Rectal smooth muscle tissue (tissue), 1 donor: ENCODE results near the gene MT1E.
"Not testable (repeated sequence)": the region's sequence is repeated elsewhere in the genome, so short reads cannot be mapped to it uniquely, and the experiment has no call there.

Source experiments
- H3K27ac ChIP-seq: one replicate; pipeline ENCODE4 v1.7.0; 2013; ENCODE audit warnings: low read depth, low read length, inconsistent platforms
- H3K27me3 ChIP-seq: one replicate; pipeline ENCODE4 v1.7.0; 2013; ENCODE audit warnings: low read length; ENCODE audit not compliant: control insufficient read depth, insufficient read depth
- H3K36me3 ChIP-seq: one replicate; pipeline ENCODE4 v1.7.0; 2013; ENCODE audit warnings: low read length; ENCODE audit not compliant: control insufficient read depth, insufficient read depth
- H3K4me1 ChIP-seq: one replicate; pipeline ENCODE4 v1.7.0; 2013; ENCODE audit warnings: low read length; ENCODE audit not compliant: control insufficient read depth, insufficient read depth
- H3K4me3 ChIP-seq: one replicate; pipeline ENCODE4 v1.7.0; 2013; ENCODE audit warnings: low read length
- H3K9ac ChIP-seq: one replicate; pipeline ENCODE4 v1.7.0; 2013; ENCODE audit warnings: low read length

MT1E gene

DNA sequence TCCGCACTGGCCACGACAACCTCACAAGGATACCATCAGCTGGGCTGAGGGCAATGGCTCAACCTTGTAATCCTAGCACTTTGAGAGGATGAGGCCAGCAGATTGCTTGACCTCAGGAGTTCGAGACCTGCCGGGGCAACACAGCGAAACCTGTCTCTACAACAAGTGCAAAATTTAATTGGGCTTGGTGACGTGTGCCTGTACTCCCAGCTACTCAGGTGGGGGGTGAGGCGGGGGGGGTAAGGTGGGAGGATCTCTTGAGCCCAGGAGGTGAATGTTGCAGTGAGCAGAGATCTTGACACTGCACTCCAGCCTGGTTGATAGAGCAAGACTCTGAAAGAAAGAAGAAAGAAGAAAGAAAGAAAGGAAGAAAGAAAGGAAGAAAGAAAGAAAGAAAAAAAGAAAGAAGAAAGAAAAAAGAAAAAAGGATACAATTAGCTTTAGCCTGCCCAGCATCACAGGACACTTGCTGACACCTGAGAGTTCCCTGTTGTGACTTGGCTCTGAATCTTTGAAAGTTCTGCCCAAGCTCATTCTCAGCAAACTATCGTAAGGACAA lies 5.2 kb upstream of the MT1E start:
- Histone ChIP-seq H3K27me3 (peaks cover 3% of the 10 kb centered on the region), H3K4me3 (no peak overlapping the region), H3K9ac (no peak overlapping the region), H3K4me1 (peaks cover 5% of the 10 kb centered on the region), H3K27ac (no peak overlapping the region), H3K36me3 (no peaks in the 10 kb centered on the region)

DNA sequence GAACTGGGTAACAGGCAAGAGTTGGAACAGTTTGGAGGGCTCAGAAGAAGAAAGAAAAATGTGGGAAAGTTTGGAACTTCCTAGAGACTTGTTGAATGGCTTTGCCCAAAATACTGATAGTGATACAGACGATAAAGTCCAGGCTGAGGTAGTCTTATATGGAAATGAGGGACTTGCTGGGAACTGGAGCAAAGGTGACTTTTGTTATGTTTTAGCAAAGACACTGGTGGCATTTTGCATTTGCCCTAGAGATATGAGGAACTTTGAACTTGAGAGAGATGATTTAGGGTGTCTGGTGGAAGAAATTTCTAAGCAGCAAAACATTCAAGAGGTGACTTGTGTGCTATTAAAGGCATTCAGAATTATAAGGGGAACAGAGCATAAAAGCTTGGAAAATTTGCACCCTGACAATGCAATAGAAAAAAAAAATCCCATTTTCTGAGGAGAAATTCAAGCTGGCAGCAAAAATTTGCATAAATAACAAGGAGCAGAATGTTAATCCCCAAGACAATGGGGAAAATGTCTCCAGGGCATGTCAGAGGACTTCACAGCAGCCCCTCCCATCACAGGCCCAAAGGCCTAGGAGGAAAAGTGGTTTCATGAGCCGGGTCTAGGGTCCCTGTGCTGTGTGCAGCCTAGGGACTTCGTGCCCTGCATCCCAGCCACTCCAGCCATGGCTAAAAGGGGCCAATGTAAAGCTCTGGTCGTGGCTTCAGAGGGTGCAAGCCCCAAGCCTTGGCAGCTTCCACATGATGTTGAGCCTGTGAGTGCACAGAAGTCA lies 3.7 kb upstream of the MT1E start:
- not testable (repeated sequence) for H3K27me3 ChIP-seq, H3K4me1 ChIP-seq, H3K27ac ChIP-seq

DNA sequence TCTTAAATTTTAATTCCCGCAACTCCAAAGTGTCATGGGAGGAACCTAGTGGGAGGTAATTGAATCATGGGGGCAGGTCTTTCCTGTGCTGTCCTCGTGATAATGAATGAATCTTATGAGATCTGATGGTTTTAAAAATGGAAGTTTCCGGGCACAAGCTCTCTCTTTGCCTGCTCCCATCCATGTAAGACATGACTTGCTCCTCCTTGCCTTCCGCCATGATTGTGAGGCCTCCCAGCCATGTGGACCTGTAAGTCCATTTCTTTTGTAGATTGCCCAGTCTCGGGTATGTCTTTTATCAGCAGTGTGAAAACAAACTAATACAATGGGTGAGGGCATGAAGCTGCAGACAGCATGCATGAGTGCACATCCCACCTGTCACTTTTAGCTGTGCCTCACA lies 2.4 kb upstream of the MT1E start:
- H3K4me1 ChIP-seq, H3K27me3 ChIP-seq, H3K4me3 ChIP-seq, H3K36me3 ChIP-seq, H3K27ac ChIP-seq, H3K9ac ChIP-seq: not testable (repeated sequence)

More for the DNA sequence above, 3.7 kb upstream of the MT1E start:
- not testable (repeated sequence) for H3K4me3 ChIP-seq, H3K36me3 ChIP-seq, H3K9ac ChIP-seq

DNA sequence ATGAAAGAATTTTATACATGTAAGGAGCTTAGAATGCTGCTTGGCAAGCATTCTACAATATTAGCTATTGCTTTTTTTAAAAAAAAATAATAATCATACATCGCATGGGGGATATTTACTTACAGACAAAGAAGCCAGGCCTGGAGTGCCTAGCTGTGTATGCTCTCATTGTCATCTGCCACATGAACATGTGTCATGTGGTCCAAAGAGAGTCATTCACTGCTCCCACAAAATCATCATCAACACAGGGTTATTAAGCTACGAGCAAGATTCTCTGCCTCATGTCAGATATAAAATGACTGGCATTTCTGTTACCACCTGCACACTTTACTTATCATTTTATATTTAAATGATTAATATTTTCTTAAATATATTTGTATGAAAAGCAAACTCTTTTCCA lies 1.9 kb upstream of the MT1E start:
- peaks cover 2% of the 10 kb centered on the region for H3K27me3 ChIP-seq
- H3K9ac ChIP-seq = no peak overlapping the region
- no peaks in the 10 kb centered on the region for H3K36me3 ChIP-seq
- peaks cover 6% of the 10 kb centered on the region for H3K4me1 ChIP-seq
- no peak overlapping the region for H3K4me3 ChIP-seq
- H3K27ac ChIP-seq = no peak overlapping the region

DNA sequence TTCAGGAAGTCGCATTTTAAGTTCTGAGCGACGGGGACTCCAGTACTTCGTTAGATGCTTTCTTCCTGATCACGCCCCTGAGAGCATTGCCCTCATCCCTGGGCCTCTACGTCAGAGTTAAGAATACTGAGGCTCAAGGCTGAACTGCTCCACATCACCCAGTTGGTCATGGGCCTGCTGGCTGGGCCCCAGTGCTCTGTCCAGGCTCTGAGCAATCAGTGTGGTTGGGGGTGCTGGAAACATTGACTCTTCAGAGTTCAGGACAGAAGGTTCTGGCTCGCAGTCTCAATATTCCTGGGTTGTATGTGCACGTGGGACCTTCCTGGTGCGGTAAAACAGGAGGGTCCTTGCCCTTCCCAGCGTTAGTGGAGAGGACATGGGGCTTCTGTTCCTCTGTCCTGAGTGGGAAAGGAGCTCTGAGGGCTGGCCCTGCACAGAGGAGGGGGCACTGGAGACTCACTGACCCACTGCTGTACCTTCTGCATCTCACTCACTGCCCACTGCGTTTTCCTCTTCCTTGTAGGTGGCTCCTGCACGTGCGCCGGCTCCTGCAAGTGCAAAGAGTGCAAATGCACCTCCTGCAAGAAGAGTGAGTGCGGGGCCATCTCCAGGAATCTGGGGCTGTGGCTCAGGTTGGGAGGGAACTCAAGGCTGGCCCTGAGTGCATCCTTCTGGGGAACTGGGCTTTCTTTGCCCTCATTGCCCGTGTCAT lies 518 bp downstream of the MT1E start:
- peak overlapping the region; percentile 88 for H3K9ac ChIP-seq
- peak overlapping the region; percentile 81 for H3K4me3 ChIP-seq
- peaks cover 2% of the 10 kb centered on the region for H3K27me3 ChIP-seq
- peaks cover 6% of the 10 kb centered on the region for H3K4me1 ChIP-seq
- H3K36me3 ChIP-seq = no peaks in the 10 kb centered on the region
- peak overlapping the region; percentile 98 for H3K27ac ChIP-seq

DNA sequence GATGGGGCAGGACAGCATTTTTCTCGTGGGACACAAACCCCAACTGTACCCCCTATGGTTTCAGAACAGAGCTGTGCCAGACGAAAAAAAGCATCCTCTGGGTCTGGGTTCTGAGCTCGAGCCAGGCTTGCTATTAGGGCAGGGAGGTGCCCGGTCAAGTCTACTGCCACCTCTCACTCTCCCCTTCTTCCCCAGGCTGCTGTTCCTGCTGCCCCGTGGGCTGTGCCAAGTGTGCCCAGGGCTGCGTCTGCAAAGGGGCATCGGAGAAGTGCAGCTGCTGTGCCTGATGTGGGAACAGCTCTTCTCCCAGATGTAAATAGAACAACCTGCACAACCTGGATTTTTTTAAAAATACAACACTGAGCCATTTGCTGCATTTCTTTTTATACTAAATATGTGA lies 1.1 kb downstream of the MT1E start:
- H3K27ac ChIP-seq = peak overlapping the region; percentile 98
- H3K36me3 ChIP-seq = no peaks in the 10 kb centered on the region
- peak overlapping the region; percentile 88 for H3K9ac ChIP-seq
- H3K27me3 ChIP-seq = peaks cover 2% of the 10 kb centered on the region
- H3K4me1 ChIP-seq = peaks cover 6% of the 10 kb centered on the region
- peak overlapping the region; percentile 81 for H3K4me3 ChIP-seq

DNA sequence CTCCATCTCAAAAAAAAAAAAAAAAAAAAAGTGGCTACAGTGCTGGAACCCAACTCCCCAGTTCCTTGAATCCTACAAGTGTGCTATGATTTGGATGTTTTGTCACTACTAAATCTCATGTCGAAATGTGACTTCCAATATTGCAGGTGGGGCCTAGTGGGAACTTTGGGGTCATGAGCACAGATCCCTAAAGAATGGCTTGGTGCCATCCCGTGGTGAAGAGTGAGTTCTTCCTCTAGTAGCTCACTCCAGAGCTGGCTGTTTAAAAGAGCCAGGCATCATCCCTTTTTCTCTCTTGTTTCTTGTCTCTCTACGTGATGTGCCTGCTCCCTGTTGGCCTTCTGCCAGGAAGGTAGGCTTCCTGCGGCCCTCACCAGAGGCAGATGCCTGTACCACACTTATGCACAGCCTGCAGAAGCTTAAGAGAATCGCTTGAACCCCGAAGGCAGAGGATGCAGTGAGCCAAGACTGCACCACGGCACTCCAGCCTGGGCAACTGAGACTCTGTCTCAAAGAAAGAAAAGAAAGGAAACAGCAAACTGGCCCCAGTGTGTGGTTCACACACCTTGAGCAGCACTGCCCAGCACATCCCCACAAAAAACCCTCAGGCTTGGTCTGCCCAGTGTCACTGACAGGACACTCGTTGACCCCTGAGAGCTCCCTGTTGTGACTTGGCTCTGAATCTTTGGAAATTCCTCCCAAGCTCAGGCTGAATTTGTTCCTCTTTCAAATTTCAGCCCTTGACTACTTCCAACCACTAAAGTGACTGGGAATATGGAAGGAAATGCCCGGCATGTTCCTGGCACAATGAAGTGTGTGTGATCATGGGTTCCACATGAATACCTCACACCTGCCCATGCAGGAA lies 3.1 kb downstream of the MT1E start:
- no peak overlapping the region for H3K27ac ChIP-seq

DNA sequence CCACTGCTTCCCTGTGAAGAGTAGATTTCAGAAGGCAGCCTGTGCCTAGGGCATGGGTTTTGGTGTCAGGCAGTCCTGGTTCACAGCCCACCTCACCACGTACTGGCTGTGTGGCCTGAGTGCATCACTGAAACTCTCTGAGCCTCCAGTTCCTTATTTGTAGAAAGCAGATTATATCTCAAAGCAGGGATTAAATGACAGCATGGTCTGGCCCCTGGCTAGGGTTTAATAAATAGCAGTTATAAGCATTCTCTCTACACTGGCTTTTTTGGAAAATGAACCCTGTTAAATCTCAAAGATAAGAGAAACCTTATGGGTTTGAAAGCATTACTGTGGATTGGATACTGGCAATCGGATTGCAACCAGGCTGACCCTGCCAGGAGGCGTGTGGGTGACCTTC lies 4.0 kb downstream of the MT1E start:
- Histone ChIP-seq H3K36me3 (no peaks in the 10 kb centered on the region), H3K4me3 (no peak overlapping the region), H3K9ac (no peak overlapping the region), H3K27ac (no peak overlapping the region), H3K27me3 (peaks cover 7% of the 10 kb centered on the region), H3K4me1 (peaks cover 6% of the 10 kb centered on the region)

More for the DNA sequence above, 3.1 kb downstream of the MT1E start:
- no peaks in the 10 kb centered on the region for H3K36me3 ChIP-seq
- H3K4me1 ChIP-seq = peaks cover 6% of the 10 kb centered on the region
- no peak overlapping the region for H3K4me3 ChIP-seq
- H3K27me3 ChIP-seq = peaks cover 7% of the 10 kb centered on the region
- H3K9ac ChIP-seq = no peak overlapping the region

DNA sequence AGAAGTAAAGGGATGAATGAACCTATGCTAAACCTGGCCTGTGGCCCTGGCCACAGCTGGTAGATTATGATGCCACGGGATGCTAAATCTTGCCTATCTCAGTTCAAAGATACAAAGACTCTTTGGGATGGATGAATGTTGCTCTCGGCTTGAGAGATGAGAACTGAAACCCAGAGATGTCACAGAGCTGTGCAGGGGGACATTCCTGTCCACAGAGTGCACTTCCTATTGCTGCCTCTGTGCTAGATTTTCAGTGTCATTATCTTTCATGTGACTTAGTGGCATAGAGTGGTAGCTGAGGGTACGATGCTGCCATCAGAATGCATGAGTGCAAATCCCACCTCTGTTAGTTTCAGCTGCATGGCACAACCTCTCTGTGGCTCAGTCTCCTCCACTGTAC lies 4.6 kb downstream of the MT1E start:
- Histone ChIP-seq H3K4me3 (no peak overlapping the region), H3K27me3 (peaks cover 10% of the 10 kb centered on the region), H3K27ac (no peak overlapping the region), H3K36me3 (no peaks in the 10 kb centered on the region), H3K9ac (no peak overlapping the region), H3K4me1 (peaks cover 6% of the 10 kb centered on the region)

DNA sequence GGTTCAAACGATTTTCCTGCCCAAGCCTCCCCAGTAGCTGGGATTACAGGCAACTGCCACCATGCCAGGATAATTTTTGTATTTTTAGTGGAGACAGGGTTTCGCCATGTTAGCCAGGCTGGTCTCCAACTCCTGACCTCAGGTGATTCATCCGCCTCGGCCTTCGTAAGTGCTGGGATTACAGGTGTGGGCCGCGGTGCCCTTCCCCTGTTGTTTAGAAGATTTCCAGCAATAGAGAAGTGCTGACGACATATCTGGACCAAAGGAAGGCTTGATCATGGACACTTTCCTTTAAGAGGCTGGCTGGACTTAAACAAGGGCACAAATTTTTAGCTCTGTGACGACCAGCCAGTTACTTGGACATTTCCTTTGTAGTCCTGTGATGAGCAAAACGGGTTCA lies 5.6 kb downstream of the MT1E start:
- Histone ChIP-seq H3K4me3 (no peak overlapping the region), H3K36me3 (no peaks in the 10 kb centered on the region), H3K4me1 (peaks cover 6% of the 10 kb centered on the region), H3K27me3 (peaks cover 14% of the 10 kb centered on the region), H3K27ac (peak overlapping the region; percentile 15), H3K9ac (no peak overlapping the region)

DNA sequence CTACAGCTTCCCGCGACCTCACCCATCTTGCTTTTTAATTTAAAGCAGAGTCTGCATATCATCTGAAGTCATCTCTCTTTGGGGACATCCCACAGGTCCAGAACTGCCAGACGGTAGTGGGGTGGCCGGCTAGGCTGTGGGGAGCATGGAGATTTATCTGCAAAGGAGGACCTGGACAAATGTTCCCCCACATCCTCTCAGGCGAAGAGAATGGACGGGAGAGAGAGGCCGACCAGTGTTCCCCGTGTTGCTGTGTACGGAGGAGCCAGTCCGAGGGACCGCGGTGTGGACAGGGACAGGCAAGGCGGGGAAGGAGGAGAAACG lies 6.2 kb downstream of the MT1E start:
- Histone ChIP-seq H3K9ac (no peak overlapping the region), H3K4me1 (peaks cover 3% of the 10 kb centered on the region), H3K27ac (peak overlapping the region; percentile 68), H3K36me3 (no peaks in the 10 kb centered on the region), H3K4me3 (peak overlapping the region; percentile 62), H3K27me3 (peaks cover 18% of the 10 kb centered on the region)

DNA sequence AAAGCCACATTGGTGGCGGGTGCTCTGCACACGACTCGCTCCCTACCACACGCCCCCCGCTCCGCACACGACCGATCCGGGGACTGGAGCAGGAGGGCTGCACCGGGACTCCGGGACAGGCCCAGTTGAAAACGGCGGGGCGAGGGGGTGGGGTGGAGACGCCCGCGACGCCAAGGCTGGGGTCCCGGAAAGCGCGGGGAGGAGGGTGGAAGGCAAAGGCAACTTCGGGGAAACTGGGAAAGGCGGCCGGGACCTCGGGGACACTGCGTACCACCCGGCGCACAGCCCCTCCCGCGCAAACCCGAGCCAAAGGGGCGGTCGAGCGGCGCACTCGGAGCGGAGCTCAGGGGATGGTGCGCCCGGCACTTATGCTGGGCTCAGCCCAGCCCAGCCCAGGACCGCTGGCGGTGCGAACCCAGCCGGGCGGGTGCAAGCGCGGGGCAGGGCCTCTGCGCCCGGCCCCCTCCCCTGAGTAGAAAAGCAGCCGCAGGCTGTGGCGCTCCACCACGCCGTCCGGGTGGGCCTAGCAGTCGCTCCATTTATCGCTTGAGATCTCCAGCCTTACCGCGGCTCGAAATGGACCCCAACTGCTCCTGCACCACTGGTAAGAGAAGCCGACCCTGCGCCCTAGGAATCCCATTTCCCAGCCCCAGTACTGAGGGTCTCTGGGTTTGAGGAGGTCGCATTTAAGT lies 6.7 kb downstream of the MT1E start, which contains the start of gene MT1M:
MT1M (plus strand) TSS at position 504 of the 692 bp plus-strand sequence; CDS start at position 577, 73 bp downstream.
- Histone ChIP-seq H3K9ac (peak within 1 kb of the TSS; percentile 68), H3K4me1 (no peaks in the 10 kb centered on the region), H3K4me3 (peak within 1 kb of the TSS; percentile 62), H3K27me3 (peaks cover 19% of the 10 kb centered on the region), H3K36me3 (no peaks in the 10 kb centered on the region), H3K27ac (peak within 1 kb of the TSS; percentile 68)
